Esophagus muscularis mucosa (tissue), 4 donors: Measurements from ENCODE around the gene TMEM217. TPM values are rescaled to one million over a fixed set of nuclear protein-coding genes. Genes with fewer than 3 reads are reported as not detected.

Experiments used
- DNase-seq: peaks from one replicate; pipeline ENCODE4 v3.0.0-alpha.2; 2017; ENCODE audit errors: extremely low spot score
- H3K27ac ChIP-seq, 4 donors: fragments of 200-600 bp; sonication (generic); replicated peaks in 1 of 4; 1 replicate in 3 of 4; 2 replicates in 1 of 4; pipeline ENCODE4 v1.5.1; 2016 to 2019; ENCODE audit warnings: mild to moderate bottlenecking in 1 of 4
- H3K27me3 ChIP-seq, 4 donors: fragments of 200-600 bp; sonication (generic); one replicate each; pipeline versions ENCODE4 v1.5.1 to v1.6.0; 2016 to 2019
- H3K36me3 ChIP-seq, 4 donors: fragments of 200-600 bp; sonication (generic); one replicate each; pipeline ENCODE4 v1.5.1; 2016 to 2019
- H3K4me1 ChIP-seq, 4 donors: fragments of 200-600 bp; sonication (generic); one replicate each; pipeline ENCODE4 v1.5.1; 2016 to 2019
- H3K4me3 ChIP-seq, 4 donors: fragments of 200-600 bp; sonication (generic); 1 replicate in 2 of 4; 2 replicates in 2 of 4; pipeline ENCODE4 v1.5.1; 2016 to 2019; ENCODE audit warnings: mild to moderate bottlenecking in 4 of 4, moderate library complexity in 1 of 4
- H3K9me3 ChIP-seq, 4 donors: fragments of 200-600 bp; sonication (generic); 1 replicate in 3 of 4; 2 replicates in 1 of 4; pipeline ENCODE4 v1.5.1; 2016 to 2019
- EP300 ChIP-seq: sonication (generic); formaldehyde crosslinking; IDR thresholded peaks from one replicate; pipeline ENCODE4 v1.6.1; 2017; ENCODE audit warnings: antibody characterized with exemption
- POLR2A ChIP-seq: fragments of 450-650 bp; IDR thresholded peaks from one replicate; pipeline ENCODE4 v1.6.1; 2017; ENCODE audit warnings: antibody characterized with exemption, moderate library complexity, mild to moderate bottlenecking, low read depth
- POLR2AphosphoS5 ChIP-seq, 2 donors: sonication (generic); formaldehyde crosslinking; IDR thresholded peaks; one replicate each; pipeline ENCODE4 v1.6.1; 2017; ENCODE audit warnings: antibody characterized with exemption in 2 of 2
- WGBS: methylation state at CpG from one replicate; pipeline ENCODE4 v1.1.5; 2018; 5-methylcytosine and 5-hydroxymethylcytosine counted together
- intact Hi-C: fragments of 100-400 bp; cut with DNase I; formaldehyde crosslinking; loops from one replicate; pipeline ENCODE4 v1.15.1; 2023
- total RNA-seq, 4 donors: library from RNA; depleted of rRNA; stranded (reverse); fragments of >200 nt; gene quantifications; one replicate each; pipeline versions ENCODE4 v1.1.0 to v1.2.1, GENCODE V29; 2016
- TF ChIP-seq, protein P1 (sequence below), 3 experiments: fragments of 200-600 bp in 2 of 3; fragments of 450-650 bp in 1 of 3; sonication (generic) in 2 of 3; IDR thresholded peaks; one replicate each; pipeline ENCODE4 v1.5.1; 2017 to 2019; ENCODE audit warnings: antibody characterized with exemption in 3 of 3, mild to moderate bottlenecking in 2 of 3, moderate library complexity in 1 of 3

TMEM217 gene
- total RNA-seq, 4 donors from 2014 or later, result 0.26 to 0.99 (median 0.57) TPM; not detected in 1

DNA sequence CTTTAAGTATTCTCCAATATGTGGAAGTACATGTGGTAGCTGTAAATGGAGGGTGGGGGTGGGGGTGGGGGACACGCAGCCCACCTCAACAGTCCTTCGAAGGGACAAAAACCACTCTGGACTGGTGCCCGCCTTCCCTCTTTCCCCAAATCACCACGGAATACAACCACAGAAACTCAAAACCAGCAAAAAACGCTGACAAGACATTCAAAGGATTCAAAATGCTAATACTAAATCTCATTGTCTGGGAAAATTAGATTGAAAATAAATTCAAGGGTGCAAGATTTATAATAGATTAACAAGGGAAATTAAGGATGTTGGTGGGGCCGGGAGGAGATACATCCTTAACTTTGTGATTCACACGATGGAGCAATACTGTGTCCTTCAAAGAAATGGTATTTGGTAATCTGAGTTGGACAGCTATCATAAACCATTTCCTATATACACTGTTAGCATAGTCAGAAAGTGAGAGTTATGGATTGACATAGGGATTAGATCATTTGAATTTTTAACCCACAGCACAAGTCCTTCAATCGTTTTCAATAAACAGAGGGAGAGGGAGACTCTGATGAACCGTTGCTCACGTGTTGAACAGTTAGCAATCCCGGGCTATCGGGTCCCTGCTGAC, 1.1 kb downstream of the TMEM217 start:
- DNase-seq, result no peak
- intact Hi-C loops, result no loop called here
- no peaks in the 10 kb centered on the region for H3K27me3 ChIP-seq
- H3K4me1 ChIP-seq, result peaks cover 11 to 26% (median 21%) of the 10 kb centered on the region in 4 donors
- peak overlapping the region; percentile 87 to 94 (median 91) for H3K4me3 ChIP-seq
- no peaks in the 10 kb centered on the region for H3K36me3 ChIP-seq
- no peak for TF ChIP-seq POLR2AphosphoS5 (IDR thresholded peaks at IDR 0.05)
- TF ChIP-seq, protein P1, sequence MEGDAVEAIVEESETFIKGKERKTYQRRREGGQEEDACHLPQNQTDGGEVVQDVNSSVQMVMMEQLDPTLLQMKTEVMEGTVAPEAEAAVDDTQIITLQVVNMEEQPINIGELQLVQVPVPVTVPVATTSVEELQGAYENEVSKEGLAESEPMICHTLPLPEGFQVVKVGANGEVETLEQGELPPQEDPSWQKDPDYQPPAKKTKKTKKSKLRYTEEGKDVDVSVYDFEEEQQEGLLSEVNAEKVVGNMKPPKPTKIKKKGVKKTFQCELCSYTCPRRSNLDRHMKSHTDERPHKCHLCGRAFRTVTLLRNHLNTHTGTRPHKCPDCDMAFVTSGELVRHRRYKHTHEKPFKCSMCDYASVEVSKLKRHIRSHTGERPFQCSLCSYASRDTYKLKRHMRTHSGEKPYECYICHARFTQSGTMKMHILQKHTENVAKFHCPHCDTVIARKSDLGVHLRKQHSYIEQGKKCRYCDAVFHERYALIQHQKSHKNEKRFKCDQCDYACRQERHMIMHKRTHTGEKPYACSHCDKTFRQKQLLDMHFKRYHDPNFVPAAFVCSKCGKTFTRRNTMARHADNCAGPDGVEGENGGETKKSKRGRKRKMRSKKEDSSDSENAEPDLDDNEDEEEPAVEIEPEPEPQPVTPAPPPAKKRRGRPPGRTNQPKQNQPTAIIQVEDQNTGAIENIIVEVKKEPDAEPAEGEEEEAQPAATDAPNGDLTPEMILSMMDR (IDR thresholded peaks at IDR 0.05), result no peak
- TF ChIP-seq POLR2A, result no peak
- no peak for TF ChIP-seq EP300
- H3K27ac ChIP-seq, result peak overlapping the region in 3 of 4 donors; percentile 82 to 89 (median 86)
- 53% methylated on average over 12 of the region's 12 CpGs for WGBS
- H3K9me3 ChIP-seq, result no peaks in the 10 kb centered on the region

DNA sequence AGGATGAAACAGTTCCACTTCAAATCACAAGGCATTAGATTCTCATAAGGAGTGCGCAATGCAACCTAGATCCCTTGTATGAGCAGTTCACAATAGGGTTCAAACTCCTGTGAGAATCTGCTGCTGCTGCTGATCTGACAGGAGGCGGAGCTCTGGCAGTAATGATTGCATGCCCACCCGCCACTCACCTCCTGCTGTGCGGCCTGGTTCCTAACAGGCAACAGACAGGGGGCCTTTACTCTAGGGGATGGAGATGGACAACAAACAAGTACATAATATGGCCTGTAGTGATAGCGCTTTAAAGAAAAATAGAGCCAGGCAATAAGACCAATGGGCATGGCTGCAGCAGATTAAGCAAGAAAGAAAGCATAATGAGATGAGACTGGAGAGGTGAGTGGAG, 3.1 kb downstream of the TMEM217 start:
- no peak overlapping the region for H3K4me3 ChIP-seq
- TF ChIP-seq EP300 (no peak), POLR2A (no peak), POLR2AphosphoS5 (IDR thresholded peaks at IDR 0.05) (no peak)
- TF ChIP-seq, protein P1 (IDR thresholded peaks at IDR 0.05), result no peak
- intact Hi-C loops, result no loop called here
- WGBS, result 95% methylated on average over 5 of the region's 5 CpGs
- no peaks in the 10 kb centered on the region for H3K9me3 ChIP-seq
- DNase-seq, result no peak
- H3K4me1 ChIP-seq, result peaks cover 11 to 26% (median 21%) of the 10 kb centered on the region in 4 donors
- H3K36me3 ChIP-seq, result no peaks in the 10 kb centered on the region
- no peak overlapping the region for H3K27ac ChIP-seq
- H3K27me3 ChIP-seq, result no peaks in the 10 kb centered on the region

DNA sequence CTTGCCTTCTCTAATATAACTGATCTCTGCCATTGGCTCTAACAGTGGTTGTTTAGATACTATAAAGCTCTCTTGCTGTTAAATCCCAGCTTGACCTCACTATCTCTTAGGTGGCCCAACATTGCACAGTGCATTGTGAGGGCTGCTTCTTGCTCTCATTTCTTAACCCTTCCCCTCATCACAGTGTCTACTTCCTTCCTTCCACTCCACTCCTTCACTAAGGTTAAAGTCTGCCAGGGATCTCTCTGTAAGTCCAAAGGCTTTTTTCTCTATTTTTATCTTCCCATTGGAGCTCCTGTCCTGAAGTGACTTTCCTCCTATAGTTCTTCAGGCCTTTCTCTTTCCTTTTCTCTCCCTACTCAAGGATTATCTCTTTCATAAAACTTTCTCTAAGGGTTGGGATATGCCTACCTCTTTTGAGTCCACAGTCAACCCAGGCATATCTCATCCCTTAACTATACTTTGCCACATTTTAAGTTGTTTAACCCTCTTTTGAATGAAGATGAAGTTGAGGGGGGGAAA, 4.4 kb downstream of the TMEM217 start:
- no peak for DNase-seq
- Histone ChIP-seq H3K4me3 (no peak overlapping the region), H3K27ac (no peak overlapping the region), H3K36me3 (no peaks in the 10 kb centered on the region), H3K27me3 (no peaks in the 10 kb centered on the region), H3K9me3 (no peaks in the 10 kb centered on the region), H3K4me1 (peaks cover 3 to 13% (median 11%) of the 10 kb centered on the region in 4 donors)
- intact Hi-C loops, result no loop called here
- TF ChIP-seq, protein P1 (IDR thresholded peaks at IDR 0.05), result no peak
- no peak for TF ChIP-seq POLR2AphosphoS5 (IDR thresholded peaks at IDR 0.05)
- no peak for TF ChIP-seq POLR2A
- no peak for TF ChIP-seq EP300

DNA sequence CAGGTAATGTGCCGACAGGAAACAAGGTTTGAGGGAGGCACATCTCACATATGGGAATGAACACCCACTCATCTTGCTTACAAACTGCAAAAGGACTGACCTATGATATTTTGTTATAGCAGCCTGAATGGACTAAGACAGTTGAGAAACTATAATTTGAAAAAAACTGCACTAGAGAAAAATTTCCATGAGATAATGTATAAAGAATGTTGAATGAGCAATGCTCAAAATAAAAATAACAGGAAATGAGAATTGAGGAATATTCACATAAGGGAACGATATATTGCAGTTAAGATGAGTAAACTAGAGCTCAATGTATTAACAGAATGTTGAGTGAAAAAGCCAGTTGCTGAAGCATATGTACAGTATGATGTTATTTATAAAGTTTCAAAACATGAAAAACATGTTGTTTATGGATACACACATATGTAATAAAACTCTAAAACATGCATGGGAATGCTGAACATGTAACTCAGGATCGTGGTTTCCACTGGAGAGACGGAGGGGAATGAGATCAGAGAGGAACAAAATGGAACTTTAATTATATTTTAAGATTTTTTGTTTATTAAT, 6.6 kb downstream of the TMEM217 start:
- intact Hi-C loops, result no loop called here
- Histone ChIP-seq H3K36me3 (no peaks in the 10 kb centered on the region), H3K27me3 (no peaks in the 10 kb centered on the region), H3K4me1 (no peaks in the 10 kb centered on the region), H3K4me3 (no peak overlapping the region), H3K9me3 (no peaks in the 10 kb centered on the region), H3K27ac (no peak overlapping the region)
- DNase-seq, result no peak
- 70% methylated on average over 4 of the region's 4 CpGs for WGBS
- TF ChIP-seq, protein P1 (IDR thresholded peaks at IDR 0.05), result no peak
- TF ChIP-seq POLR2A (no peak), EP300 (no peak), POLR2AphosphoS5 (IDR thresholded peaks at IDR 0.05) (no peak)
